Measurements from ENCODE around the gene SEC11A. TPM values are rescaled to one million over a fixed set of nuclear protein-coding genes. Genes with fewer than 3 reads are reported as not detected.

SEC11A gene
- polyA plus RNA-seq, 1 donor from 2014 or later: 158 TPM

DNA sequence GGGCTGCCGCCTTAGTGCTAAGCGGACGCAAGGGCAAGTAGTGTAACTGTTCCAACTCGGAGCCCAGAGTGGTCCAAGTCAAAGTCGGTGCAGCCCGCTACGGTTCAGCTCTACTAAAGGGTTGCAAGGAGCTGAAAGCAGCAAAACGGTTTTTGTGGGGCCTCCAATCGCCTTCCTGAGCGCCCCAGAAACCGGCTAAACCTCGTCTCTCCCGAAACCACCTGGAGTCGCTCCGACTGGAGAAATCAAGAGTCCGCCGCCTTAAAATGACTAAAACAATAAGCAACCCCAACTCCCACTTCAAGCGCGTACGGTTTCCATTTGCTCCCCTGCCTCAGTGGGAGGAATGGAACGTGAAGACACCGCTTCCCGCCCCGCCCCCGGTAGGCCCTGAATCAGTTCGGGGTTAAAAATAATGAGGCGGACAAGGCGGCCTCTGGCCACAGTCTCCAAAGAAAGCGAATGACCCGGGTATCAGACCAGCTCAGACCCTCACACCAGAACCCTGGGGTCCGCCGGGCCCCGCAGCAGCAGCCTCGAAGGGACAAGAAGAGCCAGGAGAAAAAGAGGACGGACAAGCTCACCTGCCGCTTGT is 401 bp downstream of the SEC11A start:
- Histone ChIP-seq H2AFZ (ENCODE audit: low read depth, low read length) (peak overlapping the region; percentile 97), H3K36me3 (ENCODE audit: insufficient read depth, low read length) (no peaks in the 10 kb centered on the region), H3K4me3 (ENCODE audit: low read length) (peak overlapping the region; percentile 90), H3K9ac (ENCODE audit: low read length) (peak overlapping the region; percentile 84), H3K9me3 (ENCODE audit: low read length) (no peaks in the 10 kb centered on the region), H4K20me1 (ENCODE audit: insufficient read depth) (no peaks in the 10 kb centered on the region), H3K27ac (ENCODE audit: low read length) (peak overlapping the region; percentile 82), H3K27me3 (ENCODE audit: insufficient read depth, low read depth, low read length) (no peaks in the 10 kb centered on the region), H3K4me2 (ENCODE audit: low read length) (peak overlapping the region; percentile 79), H3K79me2 (replicated peaks; ENCODE audit: insufficient read depth, low read length) (peaks cover 49% of the 10 kb centered on the region), H3K9me2 (ENCODE audit: insufficient read depth, low read length) (no peaks in the 10 kb centered on the region), H3F3A (ENCODE audit: insufficient read depth, low read length, poor library complexity, severe bottlenecking) (no peaks in the 10 kb centered on the region)
- TF ChIP-seq POLR2AphosphoS5 (IDR thresholded peaks at IDR 0.05) (no peak), EZH2 (IDR thresholded peaks at IDR 0.05; ENCODE audit: borderline replicate concordance, insufficient read depth, low read length, poor library complexity, severe bottlenecking) (no peak), SMC3 (conservative IDR thresholded peaks at IDR 0.05; ENCODE audit: poor library complexity) (no peak), TAF1 (IDR thresholded peaks at IDR 0.05; ENCODE audit: low read depth) (no peak), RAD21 (conservative IDR thresholded peaks at IDR 0.05) (no peak), EP300 (conservative IDR thresholded peaks at IDR 0.05; ENCODE audit: poor library complexity, severe bottlenecking) (no peak), MXI1 (conservative IDR thresholded peaks at IDR 0.05; ENCODE audit: poor library complexity, severe bottlenecking) (no peak)
- TF ChIP-seq, protein P1, sequence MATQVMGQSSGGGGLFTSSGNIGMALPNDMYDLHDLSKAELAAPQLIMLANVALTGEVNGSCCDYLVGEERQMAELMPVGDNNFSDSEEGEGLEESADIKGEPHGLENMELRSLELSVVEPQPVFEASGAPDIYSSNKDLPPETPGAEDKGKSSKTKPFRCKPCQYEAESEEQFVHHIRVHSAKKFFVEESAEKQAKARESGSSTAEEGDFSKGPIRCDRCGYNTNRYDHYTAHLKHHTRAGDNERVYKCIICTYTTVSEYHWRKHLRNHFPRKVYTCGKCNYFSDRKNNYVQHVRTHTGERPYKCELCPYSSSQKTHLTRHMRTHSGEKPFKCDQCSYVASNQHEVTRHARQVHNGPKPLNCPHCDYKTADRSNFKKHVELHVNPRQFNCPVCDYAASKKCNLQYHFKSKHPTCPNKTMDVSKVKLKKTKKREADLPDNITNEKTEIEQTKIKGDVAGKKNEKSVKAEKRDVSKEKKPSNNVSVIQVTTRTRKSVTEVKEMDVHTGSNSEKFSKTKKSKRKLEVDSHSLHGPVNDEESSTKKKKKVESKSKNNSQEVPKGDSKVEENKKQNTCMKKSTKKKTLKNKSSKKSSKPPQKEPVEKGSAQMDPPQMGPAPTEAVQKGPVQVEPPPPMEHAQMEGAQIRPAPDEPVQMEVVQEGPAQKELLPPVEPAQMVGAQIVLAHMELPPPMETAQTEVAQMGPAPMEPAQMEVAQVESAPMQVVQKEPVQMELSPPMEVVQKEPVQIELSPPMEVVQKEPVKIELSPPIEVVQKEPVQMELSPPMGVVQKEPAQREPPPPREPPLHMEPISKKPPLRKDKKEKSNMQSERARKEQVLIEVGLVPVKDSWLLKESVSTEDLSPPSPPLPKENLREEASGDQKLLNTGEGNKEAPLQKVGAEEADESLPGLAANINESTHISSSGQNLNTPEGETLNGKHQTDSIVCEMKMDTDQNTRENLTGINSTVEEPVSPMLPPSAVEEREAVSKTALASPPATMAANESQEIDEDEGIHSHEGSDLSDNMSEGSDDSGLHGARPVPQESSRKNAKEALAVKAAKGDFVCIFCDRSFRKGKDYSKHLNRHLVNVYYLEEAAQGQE (IDR thresholded peaks at IDR 0.05; ENCODE audit: borderline replicate concordance): no peak
- TF ChIP-seq, protein P2, sequence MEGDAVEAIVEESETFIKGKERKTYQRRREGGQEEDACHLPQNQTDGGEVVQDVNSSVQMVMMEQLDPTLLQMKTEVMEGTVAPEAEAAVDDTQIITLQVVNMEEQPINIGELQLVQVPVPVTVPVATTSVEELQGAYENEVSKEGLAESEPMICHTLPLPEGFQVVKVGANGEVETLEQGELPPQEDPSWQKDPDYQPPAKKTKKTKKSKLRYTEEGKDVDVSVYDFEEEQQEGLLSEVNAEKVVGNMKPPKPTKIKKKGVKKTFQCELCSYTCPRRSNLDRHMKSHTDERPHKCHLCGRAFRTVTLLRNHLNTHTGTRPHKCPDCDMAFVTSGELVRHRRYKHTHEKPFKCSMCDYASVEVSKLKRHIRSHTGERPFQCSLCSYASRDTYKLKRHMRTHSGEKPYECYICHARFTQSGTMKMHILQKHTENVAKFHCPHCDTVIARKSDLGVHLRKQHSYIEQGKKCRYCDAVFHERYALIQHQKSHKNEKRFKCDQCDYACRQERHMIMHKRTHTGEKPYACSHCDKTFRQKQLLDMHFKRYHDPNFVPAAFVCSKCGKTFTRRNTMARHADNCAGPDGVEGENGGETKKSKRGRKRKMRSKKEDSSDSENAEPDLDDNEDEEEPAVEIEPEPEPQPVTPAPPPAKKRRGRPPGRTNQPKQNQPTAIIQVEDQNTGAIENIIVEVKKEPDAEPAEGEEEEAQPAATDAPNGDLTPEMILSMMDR (IDR thresholded peaks at IDR 0.05; ENCODE audit: poor library complexity, severe bottlenecking): no peak

DNA sequence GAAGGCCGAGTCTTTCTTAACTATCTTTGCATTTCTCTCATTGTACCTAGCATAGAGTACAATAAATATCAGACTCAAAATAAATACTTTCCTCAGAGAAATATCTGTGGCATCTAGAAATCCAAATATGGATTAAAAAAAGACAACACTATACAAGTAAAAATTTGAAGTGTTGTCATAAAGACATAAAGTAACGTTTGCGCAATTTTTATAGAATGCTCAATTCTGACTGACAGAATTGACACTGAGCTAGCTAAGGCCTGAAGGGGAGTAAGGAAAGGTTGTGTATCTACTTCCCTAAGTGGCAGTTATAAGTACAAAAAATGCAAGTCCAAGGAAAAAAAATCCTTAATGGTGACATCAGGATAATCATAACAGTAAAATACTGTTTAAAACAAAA is 1.1 kb downstream of the SEC11A start:
- Histone ChIP-seq H3K9me3 (ENCODE audit: low read length) (no peaks in the 10 kb centered on the region), H3K27me3 (ENCODE audit: insufficient read depth, low read depth, low read length) (no peaks in the 10 kb centered on the region), H3K9ac (ENCODE audit: low read length) (peak overlapping the region; percentile 84), H3K4me3 (ENCODE audit: low read length) (peak overlapping the region; percentile 90), H4K20me1 (ENCODE audit: insufficient read depth) (no peaks in the 10 kb centered on the region), H3F3A (ENCODE audit: insufficient read depth, low read length, poor library complexity, severe bottlenecking) (no peaks in the 10 kb centered on the region), H3K79me2 (replicated peaks; ENCODE audit: insufficient read depth, low read length) (peaks cover 49% of the 10 kb centered on the region), H2AFZ (ENCODE audit: low read depth, low read length) (no peak overlapping the region), H3K36me3 (ENCODE audit: insufficient read depth, low read length) (no peaks in the 10 kb centered on the region), H3K9me2 (ENCODE audit: insufficient read depth, low read length) (no peaks in the 10 kb centered on the region), H3K4me2 (ENCODE audit: low read length) (peak overlapping the region; percentile 79), H3K27ac (ENCODE audit: low read length) (no peak overlapping the region)
- no peak for TF ChIP-seq SMC3 (conservative IDR thresholded peaks at IDR 0.05; ENCODE audit: poor library complexity)
- no peak for TF ChIP-seq EP300 (conservative IDR thresholded peaks at IDR 0.05; ENCODE audit: poor library complexity, severe bottlenecking)
- TF ChIP-seq, protein P1 (IDR thresholded peaks at IDR 0.05; ENCODE audit: borderline replicate concordance): no peak
- no peak for TF ChIP-seq RAD21 (conservative IDR thresholded peaks at IDR 0.05)
- TF ChIP-seq MXI1 (conservative IDR thresholded peaks at IDR 0.05; ENCODE audit: poor library complexity, severe bottlenecking): no peak
- TF ChIP-seq POLR2AphosphoS5 (IDR thresholded peaks at IDR 0.05): no peak
- TF ChIP-seq, protein P2 (IDR thresholded peaks at IDR 0.05; ENCODE audit: poor library complexity, severe bottlenecking): no peak
- TF ChIP-seq TAF1 (IDR thresholded peaks at IDR 0.05; ENCODE audit: low read depth): no peak
